GM12875 (cell line): ENCODE data around the gene DNAJC28.

ENCODE experiments used
- H3K4me3 ChIP-seq: one replicate; pipeline ENCODE4 v1.5.1; 2011; ENCODE audit warnings: low read depth, low read length, control low read depth
- TF ChIP-seq, protein P1 (sequence below): IDR thresholded peaks from 2 replicates; pipeline ENCODE4 v1.5.1; 2011; ENCODE audit warnings: low read depth, mild to moderate bottlenecking, control low read depth, inconsistent platforms, low read length, moderate library complexity, borderline replicate concordance; ENCODE audit not compliant: insufficient read depth

DNAJC28 gene

DNA sequence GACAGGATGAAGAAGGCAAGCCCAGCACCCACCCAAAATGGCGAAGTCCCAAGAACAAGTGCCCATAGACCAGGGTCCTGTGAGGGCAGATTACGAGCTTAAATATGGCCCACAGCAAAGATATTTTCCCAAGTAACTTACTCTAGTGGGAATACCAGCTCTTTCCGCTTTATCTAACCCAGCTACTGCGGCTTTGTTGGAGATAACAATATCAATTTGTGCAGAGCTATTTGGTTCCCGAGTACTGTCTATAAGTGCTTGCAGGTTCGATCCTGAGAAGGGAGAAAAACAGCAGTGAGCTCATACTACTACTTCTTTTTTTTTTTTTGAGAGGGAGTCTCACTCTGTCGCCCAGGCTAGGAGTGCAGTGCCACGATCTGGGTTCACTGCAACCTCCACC is 14.3 kb upstream of the DNAJC28 start:
- H3K4me3 ChIP-seq = no peak overlapping the region
- TF ChIP-seq, protein P1, sequence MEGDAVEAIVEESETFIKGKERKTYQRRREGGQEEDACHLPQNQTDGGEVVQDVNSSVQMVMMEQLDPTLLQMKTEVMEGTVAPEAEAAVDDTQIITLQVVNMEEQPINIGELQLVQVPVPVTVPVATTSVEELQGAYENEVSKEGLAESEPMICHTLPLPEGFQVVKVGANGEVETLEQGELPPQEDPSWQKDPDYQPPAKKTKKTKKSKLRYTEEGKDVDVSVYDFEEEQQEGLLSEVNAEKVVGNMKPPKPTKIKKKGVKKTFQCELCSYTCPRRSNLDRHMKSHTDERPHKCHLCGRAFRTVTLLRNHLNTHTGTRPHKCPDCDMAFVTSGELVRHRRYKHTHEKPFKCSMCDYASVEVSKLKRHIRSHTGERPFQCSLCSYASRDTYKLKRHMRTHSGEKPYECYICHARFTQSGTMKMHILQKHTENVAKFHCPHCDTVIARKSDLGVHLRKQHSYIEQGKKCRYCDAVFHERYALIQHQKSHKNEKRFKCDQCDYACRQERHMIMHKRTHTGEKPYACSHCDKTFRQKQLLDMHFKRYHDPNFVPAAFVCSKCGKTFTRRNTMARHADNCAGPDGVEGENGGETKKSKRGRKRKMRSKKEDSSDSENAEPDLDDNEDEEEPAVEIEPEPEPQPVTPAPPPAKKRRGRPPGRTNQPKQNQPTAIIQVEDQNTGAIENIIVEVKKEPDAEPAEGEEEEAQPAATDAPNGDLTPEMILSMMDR = no peak

DNA sequence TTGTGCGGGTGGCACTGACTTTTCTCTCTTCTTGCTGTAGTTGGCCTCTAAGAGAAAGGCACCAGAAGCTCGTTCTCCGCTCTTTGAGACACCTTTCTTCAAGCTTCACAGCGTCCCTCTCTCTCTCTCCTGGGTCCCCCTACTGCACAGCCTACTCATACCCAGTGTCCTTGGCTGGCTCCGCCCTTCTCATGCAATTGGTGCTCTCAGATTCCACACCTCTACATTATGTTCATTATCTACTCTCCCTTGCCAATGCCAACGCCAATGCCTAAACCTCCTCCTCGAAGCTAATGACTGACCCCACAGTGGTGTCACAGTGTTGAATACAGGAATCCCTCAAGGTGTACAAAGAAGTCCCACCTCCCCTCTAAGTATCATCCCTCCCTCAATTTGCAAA is 4.8 kb upstream of the DNAJC28 start:
- TF ChIP-seq, protein P1 = no peak
- no peak overlapping the region for H3K4me3 ChIP-seq

DNA sequence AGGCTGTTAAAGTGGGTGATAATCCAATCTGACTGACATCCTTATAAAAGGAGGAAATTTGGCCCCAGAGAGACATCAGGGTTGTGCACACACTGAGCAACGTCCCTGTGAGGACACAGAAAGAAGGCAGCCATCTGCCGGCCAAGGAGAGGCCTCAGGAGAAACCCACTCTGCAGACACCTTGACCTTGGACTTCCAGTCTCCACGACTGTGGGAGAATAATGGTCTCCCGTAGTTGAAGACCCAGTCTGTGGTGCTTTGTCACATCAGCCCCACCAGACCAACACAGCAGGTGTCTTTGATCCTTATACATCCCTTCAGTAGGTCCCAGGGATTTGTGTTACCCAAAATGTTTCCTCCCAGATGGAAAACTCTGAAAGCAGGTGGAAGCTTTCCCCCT is 4.2 kb upstream of the DNAJC28 start:
- H3K4me3 ChIP-seq = no peak overlapping the region
- TF ChIP-seq, protein P1 = no peak

DNA sequence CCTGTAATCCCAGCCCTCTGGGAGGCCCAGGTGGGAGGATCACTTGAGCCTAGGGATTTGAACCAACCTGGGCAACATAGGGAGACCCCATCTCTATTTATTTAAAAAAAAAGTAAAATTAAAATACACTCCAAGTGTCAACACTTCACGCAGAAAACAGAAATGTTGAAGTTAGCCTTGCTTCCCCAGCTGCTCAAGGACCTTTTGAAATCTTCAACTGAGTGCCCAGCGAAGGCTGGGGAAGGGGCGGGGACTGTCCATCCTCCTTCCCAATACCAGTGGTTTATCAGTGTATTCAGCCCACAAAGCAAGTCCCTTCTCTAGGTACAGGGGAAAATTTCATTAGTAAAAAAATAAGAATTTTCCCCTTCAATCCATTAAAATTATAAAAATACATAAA is 2.2 kb upstream of the DNAJC28 start:
- H3K4me3 ChIP-seq = no peak overlapping the region
- TF ChIP-seq, protein P1 = no peak

DNA sequence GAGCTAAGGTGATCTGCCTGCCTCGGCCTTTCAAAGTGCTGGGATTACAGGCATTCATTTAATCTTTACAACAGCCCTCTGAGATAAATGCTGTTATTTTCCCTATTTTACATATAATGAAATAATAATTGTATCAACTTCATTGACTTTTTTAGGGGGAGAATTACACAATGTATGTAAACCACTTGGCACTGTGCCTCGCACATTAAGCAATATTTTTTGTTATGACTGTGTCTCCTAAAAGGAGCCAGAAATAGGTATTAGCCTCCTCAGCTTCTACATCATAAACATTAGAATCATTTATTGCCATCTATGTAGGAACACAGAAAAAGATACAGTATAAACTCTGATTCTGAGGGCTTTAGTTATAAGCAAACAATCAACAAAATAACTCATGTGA is 1.1 kb upstream of the DNAJC28 start:
- no peak overlapping the region for H3K4me3 ChIP-seq
- TF ChIP-seq, protein P1 = no peak

DNA sequence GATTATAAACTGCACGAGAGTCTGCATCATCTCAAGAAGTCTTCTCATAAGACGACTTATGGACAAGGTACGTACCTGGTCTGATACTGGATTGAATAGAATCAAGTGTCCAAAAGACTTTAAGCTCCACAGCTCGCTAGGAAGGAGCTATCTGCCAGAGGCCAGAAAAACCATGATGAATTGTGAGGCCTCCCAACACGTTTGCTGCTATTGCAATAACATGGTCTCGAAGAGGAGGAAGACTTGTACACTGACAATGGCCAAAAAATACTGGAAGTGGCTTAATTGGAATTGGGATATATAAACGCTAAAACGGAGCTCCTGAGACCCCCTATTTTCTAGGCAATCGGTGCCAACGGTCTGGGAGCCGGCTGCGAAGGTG is 534 bp downstream of the DNAJC28 start:
- peak overlapping the region; percentile 95 for H3K4me3 ChIP-seq
- TF ChIP-seq, protein P1 = no peak

DNA sequence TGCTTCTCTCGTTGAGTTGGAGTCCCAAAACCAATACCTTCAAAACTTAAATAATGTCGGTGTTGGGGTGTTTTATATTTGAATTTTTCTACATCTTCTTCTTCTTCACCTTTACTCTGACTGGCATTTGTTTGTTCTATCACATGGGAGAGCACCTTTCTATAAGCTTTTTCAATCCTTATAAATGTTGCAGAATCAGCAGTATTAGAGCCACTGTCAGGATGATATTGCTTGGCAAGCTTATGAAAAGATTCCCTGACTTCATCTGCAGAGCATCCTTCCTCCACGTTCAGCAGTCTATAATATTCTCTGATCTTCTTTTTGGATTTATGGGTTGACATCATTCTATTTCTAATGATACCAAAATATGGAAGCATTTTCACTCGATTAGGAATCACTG is 2.6 kb downstream of the DNAJC28 start:
- TF ChIP-seq, protein P1 = no peak
- no peak overlapping the region for H3K4me3 ChIP-seq
